Fibroblast of the aortic adventitia (primary cell): ENCODE data around the gene C2CD2L. TPM values are rescaled to one million over a fixed set of nuclear protein-coding genes. Genes with fewer than 3 reads are reported as not detected.

Experiments used
- DNase-seq: peaks from one replicate; pipeline ENCODE4 v3.0.0-alpha.2; 2010; ENCODE audit warnings: low read depth
- H3K4me3 ChIP-seq: 2 replicates; pipeline ENCODE4 v1.5.1; 2011; ENCODE audit warnings: low read depth, mild to moderate bottlenecking, control low read depth, low read length, moderate library complexity
- total RNA-seq: library from RNA; depleted of rRNA; stranded (reverse); fragments of >200 nt; gene quantifications from 2 replicates; pipeline ENCODE4 v1.2.3, GENCODE V29; 2012; ENCODE audit warnings: low replicate concordance
- TF ChIP-seq, protein P1 (sequence below): IDR thresholded peaks from 2 replicates; pipeline ENCODE4 v1.5.1; 2011; ENCODE audit warnings: mild to moderate bottlenecking, low read length, control low read depth, inconsistent platforms; ENCODE audit not compliant: insufficient read depth

C2CD2L gene
- total RNA-seq, 1 donor = 4.9 TPM

- TF ChIP-seq, protein P1, sequence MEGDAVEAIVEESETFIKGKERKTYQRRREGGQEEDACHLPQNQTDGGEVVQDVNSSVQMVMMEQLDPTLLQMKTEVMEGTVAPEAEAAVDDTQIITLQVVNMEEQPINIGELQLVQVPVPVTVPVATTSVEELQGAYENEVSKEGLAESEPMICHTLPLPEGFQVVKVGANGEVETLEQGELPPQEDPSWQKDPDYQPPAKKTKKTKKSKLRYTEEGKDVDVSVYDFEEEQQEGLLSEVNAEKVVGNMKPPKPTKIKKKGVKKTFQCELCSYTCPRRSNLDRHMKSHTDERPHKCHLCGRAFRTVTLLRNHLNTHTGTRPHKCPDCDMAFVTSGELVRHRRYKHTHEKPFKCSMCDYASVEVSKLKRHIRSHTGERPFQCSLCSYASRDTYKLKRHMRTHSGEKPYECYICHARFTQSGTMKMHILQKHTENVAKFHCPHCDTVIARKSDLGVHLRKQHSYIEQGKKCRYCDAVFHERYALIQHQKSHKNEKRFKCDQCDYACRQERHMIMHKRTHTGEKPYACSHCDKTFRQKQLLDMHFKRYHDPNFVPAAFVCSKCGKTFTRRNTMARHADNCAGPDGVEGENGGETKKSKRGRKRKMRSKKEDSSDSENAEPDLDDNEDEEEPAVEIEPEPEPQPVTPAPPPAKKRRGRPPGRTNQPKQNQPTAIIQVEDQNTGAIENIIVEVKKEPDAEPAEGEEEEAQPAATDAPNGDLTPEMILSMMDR = peak; percentile 78
Observed at GRCh38 chr11:119144825-119145486, 37.8 kb downstream of the C2CD2L start.

GRCh38 chr11:119145551-119145950 lies 38.4 kb downstream of the C2CD2L start:
- DNase-seq = peak; percentile 53
- H3K4me3 ChIP-seq = no peak overlapping the region
- TF ChIP-seq, protein P1 = no peak

More at GRCh38 chr11:119144825-119145486, 37.8 kb downstream of the C2CD2L start:
- no peak overlapping the region for H3K4me3 ChIP-seq
- peak; percentile 67 for DNase-seq

DNA sequence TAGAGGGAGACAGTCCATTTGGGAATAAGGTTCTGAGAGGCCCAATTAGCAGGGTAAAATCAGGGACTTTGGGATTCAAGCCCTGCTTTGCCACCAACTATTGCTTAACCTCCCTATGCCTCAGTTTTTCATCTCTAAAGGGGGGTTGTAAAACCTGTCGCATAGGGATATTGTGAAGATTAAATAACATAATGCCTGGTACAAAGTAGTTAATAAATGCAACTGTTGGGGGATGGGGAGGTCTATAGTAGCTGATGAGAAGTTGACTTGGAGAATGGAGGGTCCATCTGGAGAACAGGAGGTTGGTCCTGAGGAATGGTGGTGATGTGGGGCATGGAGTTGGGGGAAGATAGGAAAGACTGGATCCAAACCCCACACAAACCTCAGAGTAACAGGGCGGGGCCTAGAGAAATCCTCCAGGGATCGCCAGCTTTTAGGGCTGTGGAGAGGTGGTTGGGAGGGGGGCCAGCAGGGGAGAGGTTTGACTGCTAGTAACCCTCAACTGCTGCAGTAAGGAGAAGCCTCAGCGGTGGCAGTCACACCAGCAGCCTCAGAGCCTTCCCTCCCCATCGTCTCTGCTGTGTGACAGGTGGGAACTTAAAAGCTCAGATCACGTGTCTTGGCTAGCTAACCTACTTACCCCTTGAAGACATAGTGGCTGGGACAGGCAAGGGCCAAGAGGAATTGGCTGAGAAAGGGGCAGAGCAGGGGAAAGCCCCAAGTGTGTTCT lies 40.6 kb downstream of the C2CD2L start:
- TF ChIP-seq, protein P1 = no peak
- no peak for DNase-seq
- no peak overlapping the region for H3K4me3 ChIP-seq

DNA sequence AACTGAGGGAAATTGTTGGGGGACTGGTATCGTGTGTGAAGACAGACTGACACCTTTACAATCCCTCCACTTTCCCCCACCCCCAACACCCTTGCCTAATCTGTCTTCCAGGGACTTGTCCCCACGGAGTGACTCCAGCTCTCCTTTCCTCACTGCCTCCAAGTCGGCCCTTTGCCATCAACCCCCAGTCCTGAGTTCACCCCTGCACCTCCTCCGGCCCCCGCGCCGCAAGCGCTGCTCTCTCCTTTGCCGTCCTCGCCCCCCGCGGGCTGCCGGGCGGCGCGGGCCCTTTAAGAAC lies 41.5 kb downstream of the C2CD2L start:
- H3K4me3 ChIP-seq = peak overlapping the region; percentile 68
- no peak for DNase-seq
- TF ChIP-seq, protein P1 = no peak

GRCh38 chr11:119149018-119149785 lies 42.1 kb downstream of the C2CD2L start, which contains the start of gene ABCG4:
ABCG4 (plus strand) TSS chr11:119149052; CDS start chr11:119149966, 914 bp downstream.
- DNase-seq = no peak
- TF ChIP-seq, protein P1 = no peak
- peak within 1 kb of the TSS; percentile 68 for H3K4me3 ChIP-seq

GRCh38 chr11:119149786-119150275 lies 42.7 kb downstream of the C2CD2L start:
- TF ChIP-seq, protein P1 = no peak
- H3K4me3 ChIP-seq = no peak overlapping the region
- DNase-seq = no peak
